Measurements from ENCODE around the gene ADORA1. TPM values are rescaled to one million over a fixed set of nuclear protein-coding genes. Genes with fewer than 3 reads are reported as not detected.

Gene ADORA1
- total and polyA plus RNA-seq, 2 of the 13 experiments (the other 11 are each of a cell fraction or from before 2014, with no cell fraction given) = 0.11 TPM; not detected in 1

DNA sequence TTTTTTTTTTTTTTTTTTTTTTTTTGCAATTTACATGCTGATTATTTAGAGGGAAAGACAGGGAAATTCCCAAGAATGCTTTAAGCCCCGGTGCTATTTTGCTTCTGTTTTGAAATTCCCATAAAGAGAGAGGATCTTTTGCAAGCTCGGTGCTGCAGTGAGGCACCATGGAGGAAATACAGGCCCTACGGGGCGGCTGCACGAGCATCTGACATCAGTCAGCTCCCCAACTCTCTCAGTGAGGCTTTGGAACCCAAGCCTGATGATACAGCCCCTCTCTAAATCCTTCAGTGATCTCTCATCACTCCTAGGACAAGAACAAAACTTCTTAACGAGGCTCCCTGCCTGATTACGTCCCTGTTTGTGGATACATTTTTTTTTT lies 59.8 kb downstream of the ADORA1 start:
- BruUV-seq (replicated peaks) = no TSS peak
- no peak for ATAC-seq
- Histone ChIP-seq H3K9me3 (ENCODE audit: low read length) (no peaks in the 10 kb centered on the region), H3K4me3 (replicated peaks in 1 of 3; ENCODE audit: insufficient read depth in 1 of 3, low read depth in 2 of 3, low read length in 3 of 3) (no peak overlapping the region), H2AFZ (ENCODE audit: low read length) (no peak overlapping the region), H3K79me2 (ENCODE audit: insufficient read depth, low read length) (no peaks in the 10 kb centered on the region), H3K4me1 (ENCODE audit: insufficient read depth, low read length) (no peaks in the 10 kb centered on the region), H3K27ac (ENCODE audit: extremely low read length, insufficient read depth, low read length) (no peak overlapping the region), H3K9ac (ENCODE audit: insufficient read depth, low read depth, low read length) (no peak overlapping the region), H3K36me3 (replicated peaks in 1 of 2; ENCODE audit: control insufficient read depth in 1 of 2, insufficient read depth in 2 of 2, low read length in 2 of 2) (no peaks in the 10 kb centered on the region), H3K4me2 (ENCODE audit: low read depth, low read length) (no peak overlapping the region), H3K27me3 (ENCODE audit: control insufficient read depth in 1 of 2, insufficient read depth in 2 of 2, low read length in 2 of 2) (peaks cover 0 to 18% of the 10 kb centered on the region in 2 experiments; a peak in 3 of 5 replicates), H4K20me1 (ENCODE audit: insufficient read depth, low read length) (no peaks in the 10 kb centered on the region)
- in situ Hi-C loops (cut with HindIII; ENCODE audit: extremely low pct_ligation_motif_present, low pct_unique_long_range_greater_than_20kb) (no loop called here), intact Hi-C loops (cut with micrococcal nuclease; ENCODE audit: unreplicated experiment) (no loop called here)
- TF ChIP-seq, protein P1, sequence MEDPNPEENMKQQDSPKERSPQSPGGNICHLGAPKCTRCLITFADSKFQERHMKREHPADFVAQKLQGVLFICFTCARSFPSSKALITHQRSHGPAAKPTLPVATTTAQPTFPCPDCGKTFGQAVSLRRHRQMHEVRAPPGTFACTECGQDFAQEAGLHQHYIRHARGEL (CRISPR knock-in tag; IDR thresholded peaks at IDR 0.05) = no peak
- CTCF ChIA-PET (ENCODE audit: low intra/inter-chr PET ratio, low total read pairs) = no interaction called here
- no peak for DNase-seq (ENCODE audit: low spot score)
- no peak for FAIRE-seq
- WGBS (ENCODE audit: low lambda C conversion rate) = 38% methylated on average over 7 of the region's 7 CpGs
- POLR2A ChIA-PET = no interaction called here

DNA sequence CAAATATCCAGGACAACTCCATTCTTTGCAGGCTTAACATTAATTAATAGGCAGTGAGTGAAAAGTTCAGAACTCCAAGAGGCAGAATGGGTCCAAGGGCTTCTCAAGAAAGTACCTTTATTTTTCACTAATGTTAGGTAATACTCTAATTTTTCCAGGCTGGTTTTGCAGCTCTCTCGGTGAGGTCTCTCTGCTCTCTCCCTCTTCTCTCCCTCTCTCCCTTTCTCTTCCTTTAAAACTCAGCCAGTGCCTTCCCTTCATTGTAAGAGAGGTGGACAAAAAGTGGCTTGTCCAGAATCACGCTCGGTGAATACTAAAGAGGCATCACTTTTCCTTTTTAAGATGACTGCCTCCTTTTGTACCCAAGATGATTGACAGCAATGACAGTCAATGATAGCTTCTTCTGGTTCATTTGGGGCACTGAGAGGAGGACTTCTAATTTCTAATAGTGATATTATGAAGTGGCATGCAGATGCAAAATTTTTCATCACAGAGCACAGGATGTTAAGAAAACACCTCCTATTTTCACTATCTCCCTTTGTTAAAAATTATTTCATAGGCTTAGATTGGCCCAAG lies 60.3 kb downstream of the ADORA1 start:
- no peak overlapping the region for H2AFZ ChIP-seq (ENCODE audit: low read length)
- no peaks in the 10 kb centered on the region for H3K36me3 ChIP-seq (replicated peaks in 1 of 2; ENCODE audit: control insufficient read depth in 1 of 2, insufficient read depth in 2 of 2, low read length in 2 of 2)
- CTCF ChIA-PET (ENCODE audit: low intra/inter-chr PET ratio, low total read pairs) = no interaction called here
- H3K27me3 ChIP-seq (ENCODE audit: control insufficient read depth in 1 of 2, insufficient read depth in 2 of 2, low read length in 2 of 2) = peaks cover 0 to 18% of the 10 kb centered on the region in 2 experiments; a peak in 3 of 5 replicates
- no peaks in the 10 kb centered on the region for H3K79me2 ChIP-seq (ENCODE audit: insufficient read depth, low read length)
- H3K9me3 ChIP-seq (ENCODE audit: low read length) = no peaks in the 10 kb centered on the region
- POLR2A ChIA-PET = no interaction called here
- in situ Hi-C loops (cut with HindIII; ENCODE audit: extremely low pct_ligation_motif_present, low pct_unique_long_range_greater_than_20kb) (no loop called here), intact Hi-C loops (cut with micrococcal nuclease; ENCODE audit: unreplicated experiment) (no loop called here)
- no peaks in the 10 kb centered on the region for H4K20me1 ChIP-seq (ENCODE audit: insufficient read depth, low read length)
- H3K4me1 ChIP-seq (ENCODE audit: insufficient read depth, low read length) = no peaks in the 10 kb centered on the region
- FAIRE-seq = no peak
- H3K9ac ChIP-seq (ENCODE audit: insufficient read depth, low read depth, low read length) = no peak overlapping the region
- DNase-seq (ENCODE audit: low spot score) = no peak
- ATAC-seq = no peak
- BruUV-seq (replicated peaks) = no TSS peak
- no peak overlapping the region for H3K27ac ChIP-seq (ENCODE audit: extremely low read length, insufficient read depth, low read length)
- no peak overlapping the region for H3K4me2 ChIP-seq (ENCODE audit: low read depth, low read length)
- 72% methylated on average over 3 of the region's 3 CpGs for WGBS (ENCODE audit: low lambda C conversion rate)
- no peak overlapping the region for H3K4me3 ChIP-seq (replicated peaks in 1 of 3; ENCODE audit: insufficient read depth in 1 of 3, low read depth in 2 of 3, low read length in 3 of 3)
- TF ChIP-seq SRSF1 (optimal IDR thresholded peaks at IDR 0.05; ENCODE audit: low read depth, low read length) (no peak), POLR2A (IDR thresholded peaks at IDR 0.05; ENCODE audit: insufficient read depth in 1 of 2, low read depth in 2 of 2, low read length in 2 of 2) (no peak), MAFG (CRISPR knock-in tag; IDR thresholded peaks at IDR 0.05) (no peak), ZMYM3 (CRISPR knock-in tag; IDR thresholded peaks at IDR 0.05) (no peak), SNRNP70 (IDR thresholded peaks at IDR 0.05; ENCODE audit: low read depth, low read length) (no peak), ZBTB42 (CRISPR knock-in tag; IDR thresholded peaks at IDR 0.05) (no peak), ZNF720 (CRISPR knock-in tag; IDR thresholded peaks at IDR 0.05) (no peak), ELF3 (CRISPR knock-in tag; IDR thresholded peaks at IDR 0.05) (no peak)
- TF ChIP-seq, protein P2, sequence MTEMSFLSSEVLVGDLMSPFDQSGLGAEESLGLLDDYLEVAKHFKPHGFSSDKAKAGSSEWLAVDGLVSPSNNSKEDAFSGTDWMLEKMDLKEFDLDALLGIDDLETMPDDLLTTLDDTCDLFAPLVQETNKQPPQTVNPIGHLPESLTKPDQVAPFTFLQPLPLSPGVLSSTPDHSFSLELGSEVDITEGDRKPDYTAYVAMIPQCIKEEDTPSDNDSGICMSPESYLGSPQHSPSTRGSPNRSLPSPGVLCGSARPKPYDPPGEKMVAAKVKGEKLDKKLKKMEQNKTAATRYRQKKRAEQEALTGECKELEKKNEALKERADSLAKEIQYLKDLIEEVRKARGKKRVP (CRISPR knock-in tag; IDR thresholded peaks at IDR 0.05) = no peak
- TF ChIP-seq, protein P3, sequence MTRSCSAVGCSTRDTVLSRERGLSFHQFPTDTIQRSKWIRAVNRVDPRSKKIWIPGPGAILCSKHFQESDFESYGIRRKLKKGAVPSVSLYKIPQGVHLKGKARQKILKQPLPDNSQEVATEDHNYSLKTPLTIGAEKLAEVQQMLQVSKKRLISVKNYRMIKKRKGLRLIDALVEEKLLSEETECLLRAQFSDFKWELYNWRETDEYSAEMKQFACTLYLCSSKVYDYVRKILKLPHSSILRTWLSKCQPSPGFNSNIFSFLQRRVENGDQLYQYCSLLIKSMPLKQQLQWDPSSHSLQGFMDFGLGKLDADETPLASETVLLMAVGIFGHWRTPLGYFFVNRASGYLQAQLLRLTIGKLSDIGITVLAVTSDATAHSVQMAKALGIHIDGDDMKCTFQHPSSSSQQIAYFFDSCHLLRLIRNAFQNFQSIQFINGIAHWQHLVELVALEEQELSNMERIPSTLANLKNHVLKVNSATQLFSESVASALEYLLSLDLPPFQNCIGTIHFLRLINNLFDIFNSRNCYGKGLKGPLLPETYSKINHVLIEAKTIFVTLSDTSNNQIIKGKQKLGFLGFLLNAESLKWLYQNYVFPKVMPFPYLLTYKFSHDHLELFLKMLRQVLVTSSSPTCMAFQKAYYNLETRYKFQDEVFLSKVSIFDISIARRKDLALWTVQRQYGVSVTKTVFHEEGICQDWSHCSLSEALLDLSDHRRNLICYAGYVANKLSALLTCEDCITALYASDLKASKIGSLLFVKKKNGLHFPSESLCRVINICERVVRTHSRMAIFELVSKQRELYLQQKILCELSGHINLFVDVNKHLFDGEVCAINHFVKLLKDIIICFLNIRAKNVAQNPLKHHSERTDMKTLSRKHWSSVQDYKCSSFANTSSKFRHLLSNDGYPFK (CRISPR knock-in tag; IDR thresholded peaks at IDR 0.05; ENCODE audit: borderline replicate concordance) = no peak
- TF ChIP-seq, protein P4, sequence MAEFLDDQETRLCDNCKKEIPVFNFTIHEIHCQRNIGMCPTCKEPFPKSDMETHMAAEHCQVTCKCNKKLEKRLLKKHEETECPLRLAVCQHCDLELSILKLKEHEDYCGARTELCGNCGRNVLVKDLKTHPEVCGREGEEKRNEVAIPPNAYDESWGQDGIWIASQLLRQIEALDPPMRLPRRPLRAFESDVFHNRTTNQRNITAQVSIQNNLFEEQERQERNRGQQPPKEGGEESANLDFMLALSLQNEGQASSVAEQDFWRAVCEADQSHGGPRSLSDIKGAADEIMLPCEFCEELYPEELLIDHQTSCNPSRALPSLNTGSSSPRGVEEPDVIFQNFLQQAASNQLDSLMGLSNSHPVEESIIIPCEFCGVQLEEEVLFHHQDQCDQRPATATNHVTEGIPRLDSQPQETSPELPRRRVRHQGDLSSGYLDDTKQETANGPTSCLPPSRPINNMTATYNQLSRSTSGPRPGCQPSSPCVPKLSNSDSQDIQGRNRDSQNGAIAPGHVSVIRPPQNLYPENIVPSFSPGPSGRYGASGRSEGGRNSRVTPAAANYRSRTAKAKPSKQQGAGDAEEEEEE (CRISPR knock-in tag; IDR thresholded peaks at IDR 0.05; ENCODE audit: borderline replicate concordance) = no peak

Measured in HepG2 (cell line).